ENCODE measurements around the gene PLPPR1.

Gene PLPPR1

GRCh38 chr9:101354765-101355708 is 326.5 kb downstream of the PLPPR1 start:
- no peak overlapping the region for H3K4me3 ChIP-seq (ENCODE audit: low read depth, low read length)
- DNase-seq (ENCODE audit: low read depth): no peak
- no peak for TF ChIP-seq CTCF (conservative IDR thresholded peaks at IDR 0.05; ENCODE audit: low read depth, low read length)

GRCh38 chr9:101356619-101357018 is 328.1 kb downstream of the PLPPR1 start:
- no peak for DNase-seq (ENCODE audit: low read depth)
- H3K4me3 ChIP-seq (ENCODE audit: low read depth, low read length): no peak overlapping the region
- no peak for TF ChIP-seq CTCF (conservative IDR thresholded peaks at IDR 0.05; ENCODE audit: low read depth, low read length)

- DNase-seq (ENCODE audit: low read depth): no peak
- no peak overlapping the region for H3K4me3 ChIP-seq (ENCODE audit: low read depth, low read length)
- TF ChIP-seq CTCF (conservative IDR thresholded peaks at IDR 0.05; ENCODE audit: low read depth, low read length): no peak
Observed at GRCh38 chr9:101359679-101360078, 331.2 kb downstream of the PLPPR1 start.

- no peak for DNase-seq (ENCODE audit: low read depth)
- no peak for TF ChIP-seq CTCF (conservative IDR thresholded peaks at IDR 0.05; ENCODE audit: low read depth, low read length)
- no peak overlapping the region for H3K4me3 ChIP-seq (ENCODE audit: low read depth, low read length)
Observed at GRCh38 chr9:101360647-101361046, 332.1 kb downstream of the PLPPR1 start.

GRCh38 chr9:101362450-101362849 is 333.9 kb downstream of the PLPPR1 start:
- TF ChIP-seq CTCF (conservative IDR thresholded peaks at IDR 0.05; ENCODE audit: low read depth, low read length): no peak
- no peak for DNase-seq (ENCODE audit: low read depth)
- no peak overlapping the region for H3K4me3 ChIP-seq (ENCODE audit: low read depth, low read length)

GRCh38 chr9:101365181-101365580 is 336.7 kb downstream of the PLPPR1 start:
- no peak for TF ChIP-seq CTCF (conservative IDR thresholded peaks at IDR 0.05; ENCODE audit: low read depth, low read length)
- DNase-seq (ENCODE audit: low read depth): peak; percentile 14
- no peak overlapping the region for H3K4me3 ChIP-seq (ENCODE audit: low read depth, low read length)
